Kidney (tissue), 22 donors: ENCODE measurements around the gene IRAG1. TPM values are rescaled to one million over a fixed set of nuclear protein-coding genes. Genes with fewer than 3 reads are reported as not detected.

ENCODE experiments used
- DNase-seq, 5 donors: peaks; one replicate each; pipeline ENCODE4 v3.0.0-alpha.2; 2013 to 2020
- FAIRE-seq: peaks from 2 replicates; lab custom pipeline; 2012; peaks lifted over from hg19 to GRCh38; lab: Jason Lieb, UNC
- H3K27ac ChIP-seq, 2 donors: one replicate each; pipeline ENCODE4 v1.7.0; 2013; ENCODE audit warnings: low read depth in 2 of 2, low read length in 2 of 2, inconsistent platforms in 1 of 2
- H3K27me3 ChIP-seq: one replicate; pipeline ENCODE4 v1.7.1; 2013; ENCODE audit warnings: low read length, inconsistent platforms; ENCODE audit not compliant: control insufficient read depth, insufficient read depth
- H3K36me3 ChIP-seq, 3 donors: one replicate each; pipeline versions ENCODE4 v1.7.0 to v1.7.1; 2013; ENCODE audit warnings: low read length in 3 of 3, control low read depth in 1 of 3, inconsistent platforms in 1 of 3; ENCODE audit not compliant: insufficient read depth in 3 of 3, control insufficient read depth in 2 of 3
- H3K4me1 ChIP-seq, 3 donors: one replicate each; pipeline versions ENCODE4 v1.7.0 to v1.7.1; 2013; ENCODE audit warnings: low read length in 3 of 3, inconsistent platforms in 1 of 3, low read depth in 1 of 3; ENCODE audit not compliant: control insufficient read depth in 2 of 3, insufficient read depth in 2 of 3
- H3K4me3 ChIP-seq, 3 donors: one replicate each; pipeline versions ENCODE4 v1.7.0 to v1.8.1; 2013; ENCODE audit warnings: low read length in 3 of 3, control low read depth in 1 of 3, inconsistent platforms in 1 of 3
- H3K9ac ChIP-seq, 3 donors: one replicate each; pipeline versions ENCODE4 v1.7.0 to v1.7.1; 2013; ENCODE audit warnings: low read length in 3 of 3, control low read depth in 1 of 3, inconsistent platforms in 1 of 3
- H3K9me3 ChIP-seq, 3 donors: one replicate each; pipeline versions ENCODE4 v1.7.0 to v1.7.1; 2013; ENCODE audit warnings: low read length in 3 of 3, control low read depth in 1 of 3, inconsistent platforms in 1 of 3; ENCODE audit not compliant: control insufficient read depth in 2 of 3, insufficient read depth in 1 of 3
- intact Hi-C: fragments of 100-400 bp; cut with DNase I; formaldehyde crosslinking; loops from one replicate; pipeline ENCODE4 v1.11.1; 2022
- long read RNA-seq, 10 donors: library from polyadenylated mRNA in 1 of 10; unstranded in 1 of 10; transcript quantifications; one replicate each; pipeline ENCODE4 v2.0.0 and lab custom pipeline, GENCODE V29; 2021 to 2026
- polyA plus RNA-seq: library from polyadenylated mRNA; stranded (reverse); fragments of 350-450 nt; fragmentation: Illumina TruSeq; extraction: RNeasy Lipid Tissue Mini Kit (QIAGEN cat#74804); gene quantifications from one replicate; pipeline ENCODE4 v1.2.3, GENCODE V29; 2014; ENCODE audit warnings: low read depth, low replicate concordance; ENCODE audit not compliant: insufficient read depth
- total RNA-seq: library from RNA; stranded (reverse); fragmentation: NEBNext Ultra II Directional; extraction: Animal tissue kit (Norgen Biotek cat#: 25700); gene quantifications from one replicate; pipeline ENCODE4 v1.2.1, GENCODE V29; 2021
- TF ChIP-seq, protein P1 (sequence below): IDR thresholded peaks from 3 replicates; pipeline ENCODE4 v1.5.1; 2012; ENCODE audit warnings: mild to moderate bottlenecking, moderate library complexity, borderline replicate concordance; ENCODE audit not compliant: insufficient read depth; ENCODE audit errors: extremely low read depth
- donor health status: control.
- donor health status: control.
- donor health status: control.
- donor health status: control.
- donor health status: control.
- donor health status: DM: yes; HTN: yes; CAD: no.
- donor health status: Normal renal cell carcinoma (clear cell type).

IRAG1 gene, protein sequence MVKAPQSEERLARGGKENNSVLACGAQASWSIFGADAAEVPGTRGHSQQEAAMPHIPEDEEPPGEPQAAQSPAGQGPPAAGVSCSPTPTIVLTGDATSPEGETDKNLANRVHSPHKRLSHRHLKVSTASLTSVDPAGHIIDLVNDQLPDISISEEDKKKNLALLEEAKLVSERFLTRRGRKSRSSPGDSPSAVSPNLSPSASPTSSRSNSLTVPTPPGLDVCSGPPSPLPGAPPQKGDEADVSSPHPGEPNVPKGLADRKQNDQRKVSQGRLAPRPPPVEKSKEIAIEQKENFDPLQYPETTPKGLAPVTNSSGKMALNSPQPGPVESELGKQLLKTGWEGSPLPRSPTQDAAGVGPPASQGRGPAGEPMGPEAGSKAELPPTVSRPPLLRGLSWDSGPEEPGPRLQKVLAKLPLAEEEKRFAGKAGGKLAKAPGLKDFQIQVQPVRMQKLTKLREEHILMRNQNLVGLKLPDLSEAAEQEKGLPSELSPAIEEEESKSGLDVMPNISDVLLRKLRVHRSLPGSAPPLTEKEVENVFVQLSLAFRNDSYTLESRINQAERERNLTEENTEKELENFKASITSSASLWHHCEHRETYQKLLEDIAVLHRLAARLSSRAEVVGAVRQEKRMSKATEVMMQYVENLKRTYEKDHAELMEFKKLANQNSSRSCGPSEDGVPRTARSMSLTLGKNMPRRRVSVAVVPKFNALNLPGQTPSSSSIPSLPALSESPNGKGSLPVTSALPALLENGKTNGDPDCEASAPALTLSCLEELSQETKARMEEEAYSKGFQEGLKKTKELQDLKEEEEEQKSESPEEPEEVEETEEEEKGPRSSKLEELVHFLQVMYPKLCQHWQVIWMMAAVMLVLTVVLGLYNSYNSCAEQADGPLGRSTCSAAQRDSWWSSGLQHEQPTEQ
- total RNA-seq (38.1 TPM), polyA plus RNA-seq (7.0 TPM)
- long read RNA-seq, donor 1, result 0 reads
- long read RNA-seq, donor 2, result 0 reads
- long read RNA-seq, donor 3, partial matches to known transcripts, result 11 of 11 reads
- long read RNA-seq, donor 3, other reads (novel, unspliced or antisense), result 0 of 11 reads
- long read RNA-seq, donor 4, result 0 reads
- long read RNA-seq, donor 5, result 0 reads
- long read RNA-seq, donor 6, result 0 reads
- long read RNA-seq, donor 7, partial matches to known transcripts, result 19 of 28 reads
- long read RNA-seq, donor 7, other reads (novel, unspliced or antisense), result 9 of 28 reads
- long read RNA-seq, donor 8, result 0 reads
- long read RNA-seq, donor 9, result 0 reads
- long read RNA-seq, donor 10, result 0 reads

DNA sequence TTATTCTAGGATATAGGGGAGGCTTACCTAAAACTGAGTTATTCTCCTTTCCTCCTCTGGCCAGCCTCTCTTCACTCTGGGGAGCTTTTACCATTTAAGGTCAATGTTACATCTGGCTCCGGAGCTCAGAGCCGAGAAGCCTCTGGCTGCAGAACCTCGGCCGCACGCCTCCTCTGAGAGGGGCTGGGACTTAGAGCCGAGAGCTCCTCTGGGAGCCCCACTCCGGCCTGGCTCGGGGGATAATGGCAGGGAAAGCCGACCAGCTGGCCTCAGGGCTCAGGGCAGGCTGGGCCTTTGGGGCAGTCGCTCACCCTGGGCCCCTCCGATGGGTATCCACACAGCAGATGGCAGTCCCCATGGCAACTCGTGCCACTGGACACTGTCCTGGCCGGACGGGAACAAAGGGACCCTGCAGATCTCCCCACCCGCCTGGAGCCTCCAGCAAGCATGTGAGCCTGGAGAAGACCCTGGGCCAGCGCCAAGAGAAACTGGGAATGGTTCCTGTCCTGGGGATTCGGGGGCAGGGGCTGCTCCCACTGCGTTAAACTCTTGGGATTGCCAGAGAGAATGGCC is at the start of gene IRAG1:
IRAG1 (minus strand) TSS at position 247 of the 573 bp plus-strand sequence; CDS start at position 94, 153 bp downstream.
- FAIRE-seq (no peak), DNase-seq (peak; percentile 34 to 93 (median 53))
- H3K36me3 ChIP-seq, result no peaks in the 10 kb centered on the region
- no peaks in the 10 kb centered on the region for H3K9me3 ChIP-seq
- peak within 1 kb of the TSS; percentile 0 to 57 (median 46) for H3K4me3 ChIP-seq
- intact Hi-C loops, result no loop called here
- H3K9ac ChIP-seq, result peak within 1 kb of the TSS in 1 of 3 donors; percentile 57
- peak within 1 kb of the TSS; percentile 49 to 76 for H3K27ac ChIP-seq
- H3K4me1 ChIP-seq, result peaks cover 0 to 8% (median 0%) of the 10 kb centered on the region in 3 donors
- TF ChIP-seq, protein P1, sequence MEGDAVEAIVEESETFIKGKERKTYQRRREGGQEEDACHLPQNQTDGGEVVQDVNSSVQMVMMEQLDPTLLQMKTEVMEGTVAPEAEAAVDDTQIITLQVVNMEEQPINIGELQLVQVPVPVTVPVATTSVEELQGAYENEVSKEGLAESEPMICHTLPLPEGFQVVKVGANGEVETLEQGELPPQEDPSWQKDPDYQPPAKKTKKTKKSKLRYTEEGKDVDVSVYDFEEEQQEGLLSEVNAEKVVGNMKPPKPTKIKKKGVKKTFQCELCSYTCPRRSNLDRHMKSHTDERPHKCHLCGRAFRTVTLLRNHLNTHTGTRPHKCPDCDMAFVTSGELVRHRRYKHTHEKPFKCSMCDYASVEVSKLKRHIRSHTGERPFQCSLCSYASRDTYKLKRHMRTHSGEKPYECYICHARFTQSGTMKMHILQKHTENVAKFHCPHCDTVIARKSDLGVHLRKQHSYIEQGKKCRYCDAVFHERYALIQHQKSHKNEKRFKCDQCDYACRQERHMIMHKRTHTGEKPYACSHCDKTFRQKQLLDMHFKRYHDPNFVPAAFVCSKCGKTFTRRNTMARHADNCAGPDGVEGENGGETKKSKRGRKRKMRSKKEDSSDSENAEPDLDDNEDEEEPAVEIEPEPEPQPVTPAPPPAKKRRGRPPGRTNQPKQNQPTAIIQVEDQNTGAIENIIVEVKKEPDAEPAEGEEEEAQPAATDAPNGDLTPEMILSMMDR, result no peak
- H3K27me3 ChIP-seq, result no peaks in the 10 kb centered on the region

DNA sequence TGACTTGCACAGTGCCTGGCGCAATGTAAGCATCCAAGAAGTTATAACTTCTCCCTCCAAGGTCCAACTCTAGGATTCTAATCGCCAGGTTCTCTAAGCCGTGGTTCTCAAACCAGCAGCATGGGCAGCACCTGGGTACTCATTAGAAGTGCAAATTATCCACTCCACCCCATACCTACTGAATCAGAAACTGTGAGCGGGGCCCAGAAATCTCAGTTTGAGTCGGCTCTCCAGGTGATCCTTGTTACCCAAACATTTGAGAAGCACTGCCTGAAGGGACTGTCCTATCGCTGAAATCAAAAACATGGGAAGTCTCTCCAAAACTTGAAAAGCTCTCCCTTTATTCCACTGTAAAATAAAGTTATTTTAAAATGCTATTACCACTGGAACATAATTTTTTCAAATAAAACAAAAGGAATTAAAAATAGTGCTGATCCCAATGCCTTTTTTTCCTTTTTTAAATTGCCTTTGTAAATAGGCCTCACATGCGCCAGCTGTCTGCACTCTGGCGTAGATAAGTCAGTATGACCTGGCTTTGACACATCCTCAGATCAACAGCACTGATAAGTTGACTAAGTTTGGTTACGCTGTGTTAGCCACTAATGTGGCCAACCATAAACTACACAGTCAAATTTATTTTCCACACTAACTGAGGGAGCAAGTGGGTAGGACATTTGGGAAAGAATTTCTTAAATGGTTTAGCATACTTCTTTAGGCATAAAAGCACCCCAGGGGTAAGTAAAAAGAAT is 49.1 kb upstream of the IRAG1 start:
- TF ChIP-seq, protein P1, result no peak
- H3K27me3 ChIP-seq, result no peaks in the 10 kb centered on the region
- peaks cover 0 to 4% (median 0%) of the 10 kb centered on the region in 3 donors for H3K4me1 ChIP-seq
- H3K9me3 ChIP-seq, result no peaks in the 10 kb centered on the region
- DNase-seq (peak in 2 of 5 donors; percentile 25 to 47), FAIRE-seq (peak; percentile 44)
- H3K27ac ChIP-seq, result peak overlapping the region in 1 of 2 donors; percentile 41
- intact Hi-C loops, result no loop called here
- H3K4me3 ChIP-seq, result no peak overlapping the region
- H3K36me3 ChIP-seq, result no peaks in the 10 kb centered on the region
- no peak overlapping the region for H3K9ac ChIP-seq
